ENCODE results near the gene SMNDC1.

- TF ChIP-seq CTCF (IDR thresholded peaks at IDR 0.05) (no peak), POLR2A (IDR thresholded peaks at IDR 0.05) (no peak)
These were observed 7.8 kb downstream of the SMNDC1 start for GRCh38 chr10:110296966-110297365.

Measured in right lobe of liver (tissue), 4 donors.